Thoracic aorta (tissue), 2 donors: ENCODE measurements around the gene DHRS4L2. TPM values are rescaled to one million over a fixed set of nuclear protein-coding genes. Genes with fewer than 3 reads are reported as not detected.
A peak's percentile ranks its signal among the peaks of the same experiment; 100 is the strongest.
"Not testable (repeated sequence)": the region's sequence is repeated elsewhere in the genome, so short reads cannot be mapped to it uniquely, and the experiment has no call there.

Experiments used
- ATAC-seq: fragments of 150-250 bp; one replicate; pipeline ENCODE4 v1.8.0; 2017; ENCODE audit warnings: low read depth; ENCODE audit not compliant: insufficient number of reproducible peaks, low FRiP score
- DNase-seq: peaks from one replicate; pipeline ENCODE4 v3.0.0-alpha.2; 2020; ENCODE audit warnings: low spot score
- H3K27ac ChIP-seq, 2 donors: fragments of 200-600 bp; sonication (generic); 1 replicate in 1 of 2; 2 replicates in 1 of 2; pipeline ENCODE4 v1.5.1; 2016; ENCODE audit warnings: mild to moderate bottlenecking in 2 of 2, moderate library complexity in 2 of 2
- H3K27me3 ChIP-seq: fragments of 200-600 bp; sonication (generic); replicated peaks from 2 replicates; pipeline ENCODE4 v1.6.0; 2016; ENCODE audit warnings: mild to moderate bottlenecking; ENCODE audit not compliant: insufficient read depth
- H3K36me3 ChIP-seq: fragments of 200-600 bp; sonication (generic); one replicate; pipeline ENCODE4 v1.5.1; 2016
- H3K4me1 ChIP-seq, 2 donors: fragments of 200-600 bp; sonication (generic); 1 replicate in 1 of 2; 2 replicates in 1 of 2; pipeline versions ENCODE4 v1.5.1 to v1.6.0; 2016; ENCODE audit warnings: low read depth in 2 of 2, mild to moderate bottlenecking in 1 of 2; ENCODE audit not compliant: control insufficient read depth in 1 of 2
- H3K4me3 ChIP-seq: fragments of 200-600 bp; sonication (generic); 2 replicates; pipeline ENCODE4 v1.5.1; 2016; ENCODE audit warnings: mild to moderate bottlenecking
- H3K9me3 ChIP-seq: fragments of 200-600 bp; sonication (generic); 2 replicates; pipeline ENCODE4 v1.5.1; 2016
- total RNA-seq, 2 donors: library from RNA; depleted of rRNA; stranded (reverse); fragments of >200 nt; gene quantifications; one replicate each; pipeline versions ENCODE4 v1.1.0 to v1.2.3, GENCODE V29; 2016
- TF ChIP-seq, protein P1 (sequence below): fragments of 200-600 bp; sonication (generic); IDR thresholded peaks from one replicate; pipeline ENCODE4 v1.5.1; 2019; ENCODE audit warnings: antibody characterized with exemption

DHRS4L2 gene
- total RNA-seq, 2 donors from 2014 or later, result 5.5 to 6.9 TPM

DNA sequence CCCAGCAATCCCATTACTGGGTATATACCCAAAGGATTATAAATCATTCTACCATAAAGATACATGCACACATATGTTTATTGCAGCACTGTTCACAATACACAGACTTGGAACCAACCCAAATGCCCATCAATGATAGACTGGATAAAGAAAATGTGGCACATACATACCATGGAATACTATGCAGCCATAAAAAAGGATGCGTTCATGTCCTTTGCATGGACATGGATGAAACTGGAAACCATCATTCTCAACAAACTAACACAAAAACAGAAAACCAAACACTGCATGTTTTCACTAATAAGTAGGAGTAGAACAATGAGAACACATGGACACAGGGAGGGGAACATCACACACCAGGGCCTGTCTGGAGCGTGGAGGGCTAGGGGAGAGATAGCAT is 42.6 kb downstream of the DHRS4L2 start:
- DNase-seq, H3K27me3 ChIP-seq, ATAC-seq, H3K27ac ChIP-seq, H3K36me3 ChIP-seq, H3K4me1 ChIP-seq, H3K4me3 ChIP-seq, H3K9me3 ChIP-seq: not testable (repeated sequence)

DNA sequence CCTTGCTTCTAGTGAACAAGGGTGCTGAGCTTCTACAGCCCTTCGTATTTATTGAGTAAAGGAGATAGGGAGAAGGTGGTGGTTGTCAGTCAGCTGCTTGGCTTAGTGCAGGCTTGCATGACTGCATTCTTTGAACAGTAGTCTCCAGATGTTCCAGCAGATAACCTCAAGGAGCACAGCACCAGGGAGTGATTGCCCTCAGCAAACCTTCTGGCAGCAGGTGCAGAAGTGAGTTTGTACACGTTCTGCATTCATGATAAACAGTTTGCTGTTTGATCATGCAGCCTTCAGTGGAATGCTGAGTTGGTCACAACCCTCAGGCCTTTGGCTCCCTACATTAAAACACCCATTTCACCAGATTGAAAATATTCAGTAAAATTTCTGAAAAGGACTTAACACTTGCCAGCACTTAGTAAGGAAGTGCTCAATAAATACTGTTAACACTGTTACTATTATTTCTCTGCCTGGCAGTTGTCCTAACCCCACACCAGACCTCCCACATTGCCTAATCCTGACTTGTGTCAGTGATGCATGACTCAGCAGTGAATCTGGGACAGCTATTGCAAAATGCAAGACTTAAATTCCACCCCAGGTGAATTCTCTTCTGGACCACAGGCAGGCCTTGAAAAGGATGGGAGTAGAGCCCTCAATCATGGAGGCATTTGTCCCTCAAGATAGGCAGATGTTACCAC is 44.1 kb downstream of the DHRS4L2 start:
- H3K27ac ChIP-seq, result no peak overlapping the region
- H3K9me3 ChIP-seq, result peaks cover 5% of the 10 kb centered on the region
- TF ChIP-seq, protein P1, sequence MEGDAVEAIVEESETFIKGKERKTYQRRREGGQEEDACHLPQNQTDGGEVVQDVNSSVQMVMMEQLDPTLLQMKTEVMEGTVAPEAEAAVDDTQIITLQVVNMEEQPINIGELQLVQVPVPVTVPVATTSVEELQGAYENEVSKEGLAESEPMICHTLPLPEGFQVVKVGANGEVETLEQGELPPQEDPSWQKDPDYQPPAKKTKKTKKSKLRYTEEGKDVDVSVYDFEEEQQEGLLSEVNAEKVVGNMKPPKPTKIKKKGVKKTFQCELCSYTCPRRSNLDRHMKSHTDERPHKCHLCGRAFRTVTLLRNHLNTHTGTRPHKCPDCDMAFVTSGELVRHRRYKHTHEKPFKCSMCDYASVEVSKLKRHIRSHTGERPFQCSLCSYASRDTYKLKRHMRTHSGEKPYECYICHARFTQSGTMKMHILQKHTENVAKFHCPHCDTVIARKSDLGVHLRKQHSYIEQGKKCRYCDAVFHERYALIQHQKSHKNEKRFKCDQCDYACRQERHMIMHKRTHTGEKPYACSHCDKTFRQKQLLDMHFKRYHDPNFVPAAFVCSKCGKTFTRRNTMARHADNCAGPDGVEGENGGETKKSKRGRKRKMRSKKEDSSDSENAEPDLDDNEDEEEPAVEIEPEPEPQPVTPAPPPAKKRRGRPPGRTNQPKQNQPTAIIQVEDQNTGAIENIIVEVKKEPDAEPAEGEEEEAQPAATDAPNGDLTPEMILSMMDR, result no peak
- peaks cover 0 to 11% of the 10 kb centered on the region in 2 donors for H3K4me1 ChIP-seq
- ATAC-seq, result no peak
- H3K36me3 ChIP-seq, result no peaks in the 10 kb centered on the region
- H3K4me3 ChIP-seq, result no peak overlapping the region
- no peaks in the 10 kb centered on the region for H3K27me3 ChIP-seq
- DNase-seq, result no peak

DNA sequence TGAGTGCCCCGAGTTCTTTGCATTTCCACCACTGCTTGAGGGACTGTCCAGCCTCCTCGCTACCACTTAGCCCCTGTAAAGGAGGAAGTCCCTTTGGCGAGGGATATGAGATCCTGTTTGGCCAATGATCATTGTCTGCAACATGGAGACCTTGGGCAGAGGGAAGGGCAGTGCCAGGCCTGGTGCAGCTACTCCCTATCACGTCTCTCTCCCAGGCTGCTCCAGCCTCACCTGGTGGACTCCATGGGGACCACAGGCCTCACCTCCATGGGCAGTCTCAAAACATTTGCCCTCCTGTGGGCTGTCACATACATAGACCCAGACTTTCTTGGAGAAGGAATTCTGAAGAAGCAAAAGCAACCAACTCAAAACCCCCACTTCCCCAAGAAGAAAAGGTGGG is 47.0 kb downstream of the DHRS4L2 start:
- H3K4me1 ChIP-seq, result peaks cover 0 to 12% of the 10 kb centered on the region in 2 donors
- peak overlapping the region; percentile 87 for H3K4me3 ChIP-seq
- H3K27me3 ChIP-seq, H3K9me3 ChIP-seq, DNase-seq, H3K36me3 ChIP-seq, ATAC-seq: not testable (repeated sequence)
- peak overlapping the region; percentile 43 to 95 for H3K27ac ChIP-seq

DNA sequence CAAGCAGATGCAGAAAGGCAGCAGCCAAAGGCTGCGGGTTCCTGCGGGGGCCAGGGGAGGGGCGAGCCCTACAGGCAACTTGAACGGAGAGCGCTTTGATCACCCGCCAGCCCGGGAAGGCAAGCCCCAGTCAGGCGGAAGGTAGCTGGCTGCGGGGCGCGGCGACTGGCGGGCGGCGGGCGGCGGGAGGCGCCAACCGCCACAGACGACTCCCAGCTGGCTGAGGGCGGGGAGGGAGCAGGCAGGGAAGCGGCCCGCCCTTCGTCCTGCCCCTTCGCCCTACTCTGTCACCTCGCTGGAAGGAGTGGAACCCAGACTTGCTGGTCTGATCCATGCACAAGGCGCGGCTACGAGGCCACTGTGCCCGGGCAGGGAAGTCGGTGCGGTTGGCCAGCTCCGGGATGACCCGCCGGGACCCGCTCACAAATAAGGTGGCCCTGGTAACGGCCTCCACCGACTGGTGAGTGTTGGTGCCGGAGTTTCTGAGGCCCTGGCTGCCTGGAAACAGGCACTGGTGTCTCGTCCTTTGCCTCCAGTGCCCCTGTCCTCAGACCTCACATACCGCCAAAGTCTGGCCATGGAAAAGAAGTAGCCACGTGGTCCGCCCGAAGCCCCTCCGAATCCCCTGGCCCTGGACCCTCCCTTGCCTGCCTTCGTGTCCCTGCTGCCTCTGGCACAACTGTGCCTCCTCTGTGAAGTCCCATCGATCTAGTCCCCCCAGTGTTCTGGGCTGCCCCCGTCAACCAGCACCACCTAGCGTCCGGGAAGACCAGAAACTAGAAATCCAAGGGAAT is 47.6 kb downstream of the DHRS4L2 start:
- H3K4me3 ChIP-seq, result peak overlapping the region; percentile 87
- no peaks in the 10 kb centered on the region for H3K27me3 ChIP-seq
- peaks cover 0 to 12% of the 10 kb centered on the region in 2 donors for H3K4me1 ChIP-seq
- peaks cover 5% of the 10 kb centered on the region for H3K9me3 ChIP-seq
- H3K36me3 ChIP-seq, result no peaks in the 10 kb centered on the region
- DNase-seq (peak; percentile 61), ATAC-seq (peak; percentile 67)
- TF ChIP-seq, protein P1, result peak; percentile 68
- peak overlapping the region; percentile 82 to 95 for H3K27ac ChIP-seq

DNA sequence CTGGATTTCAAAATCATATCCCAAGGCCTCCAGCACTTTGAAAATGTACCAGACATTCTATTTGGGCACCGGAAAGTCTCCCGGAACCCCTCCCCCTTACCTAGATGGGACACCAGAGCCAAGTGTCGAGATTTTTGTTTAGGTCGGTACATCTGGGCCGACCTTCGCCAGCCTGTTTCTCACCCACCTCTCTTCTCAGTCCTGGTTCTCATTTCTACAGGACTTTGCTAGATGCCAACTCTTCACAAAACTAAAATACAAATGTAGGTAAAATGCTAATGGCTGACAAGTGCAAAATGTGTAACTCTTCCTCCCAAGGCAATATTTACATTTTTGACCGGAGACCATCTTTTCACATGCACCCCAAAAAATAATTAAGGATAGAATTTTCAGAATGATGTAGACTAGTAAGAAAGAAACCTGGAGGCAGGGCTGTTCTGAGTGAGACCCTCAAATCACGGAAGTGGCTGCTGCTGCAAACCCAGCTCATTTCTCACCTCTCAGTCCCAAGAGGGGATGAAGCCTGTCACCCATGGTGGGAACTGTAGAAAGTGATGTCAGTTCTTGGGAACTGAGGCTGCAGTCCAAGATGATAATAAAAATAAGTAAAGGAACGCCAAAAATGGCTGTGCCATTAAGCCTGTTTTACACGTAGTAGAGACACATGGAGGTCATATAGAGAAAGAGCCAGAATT is 48.4 kb downstream of the DHRS4L2 start:
- not testable (repeated sequence) for H3K9me3 ChIP-seq, H3K27me3 ChIP-seq, DNase-seq, ATAC-seq, H3K36me3 ChIP-seq
- Histone ChIP-seq H3K27ac (peak overlapping the region; percentile 82 to 95), H3K4me3 (peak overlapping the region; percentile 87), H3K4me1 (peaks cover 0 to 12% of the 10 kb centered on the region in 2 donors)

DNA sequence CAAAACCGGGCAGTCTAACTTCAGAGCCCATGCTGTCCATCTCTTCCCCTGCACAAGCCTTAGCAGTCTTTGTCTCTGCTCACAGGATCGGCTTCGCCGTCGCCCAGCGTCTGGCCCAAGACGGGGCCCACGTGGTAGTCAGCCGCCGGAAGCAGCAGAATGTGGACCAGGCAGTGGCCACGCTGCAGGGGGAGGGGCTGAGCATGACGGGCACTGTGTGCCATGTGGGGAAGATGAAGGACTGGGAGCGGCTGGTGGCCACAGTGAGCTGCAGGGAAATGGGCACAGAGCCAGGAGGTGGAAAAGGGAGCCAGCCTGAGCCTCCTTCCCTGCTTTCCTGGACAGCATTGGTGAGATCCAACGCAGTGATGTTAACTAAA is 48.9 kb downstream of the DHRS4L2 start:
- ATAC-seq (no peak), DNase-seq (no peak)
- Histone ChIP-seq H3K27ac (peak overlapping the region in 1 of 2 donors; percentile 95), H3K36me3 (no peaks in the 10 kb centered on the region), H3K4me1 (peaks cover 0 to 12% of the 10 kb centered on the region in 2 donors), H3K4me3 (no peak overlapping the region), H3K9me3 (no peaks in the 10 kb centered on the region), H3K27me3 (no peaks in the 10 kb centered on the region)
- TF ChIP-seq, protein P1, result no peak
